HG03159 (cell line): ENCODE data around the gene MT1G.
"Not testable (repeated sequence)": the region's sequence is repeated elsewhere in the genome, so short reads cannot be mapped to it uniquely, and the experiment has no call there.

Experiments used
- ATAC-seq: cut with Tn5 transposase; IDR thresholded peaks from one replicate; pipeline ENCODE4 v1.9.1; 2021; ENCODE audit warnings: mild to moderate bottlenecking, moderate library complexity; ENCODE audit not compliant: unreplicated experiment

The MT1G gene

DNA sequence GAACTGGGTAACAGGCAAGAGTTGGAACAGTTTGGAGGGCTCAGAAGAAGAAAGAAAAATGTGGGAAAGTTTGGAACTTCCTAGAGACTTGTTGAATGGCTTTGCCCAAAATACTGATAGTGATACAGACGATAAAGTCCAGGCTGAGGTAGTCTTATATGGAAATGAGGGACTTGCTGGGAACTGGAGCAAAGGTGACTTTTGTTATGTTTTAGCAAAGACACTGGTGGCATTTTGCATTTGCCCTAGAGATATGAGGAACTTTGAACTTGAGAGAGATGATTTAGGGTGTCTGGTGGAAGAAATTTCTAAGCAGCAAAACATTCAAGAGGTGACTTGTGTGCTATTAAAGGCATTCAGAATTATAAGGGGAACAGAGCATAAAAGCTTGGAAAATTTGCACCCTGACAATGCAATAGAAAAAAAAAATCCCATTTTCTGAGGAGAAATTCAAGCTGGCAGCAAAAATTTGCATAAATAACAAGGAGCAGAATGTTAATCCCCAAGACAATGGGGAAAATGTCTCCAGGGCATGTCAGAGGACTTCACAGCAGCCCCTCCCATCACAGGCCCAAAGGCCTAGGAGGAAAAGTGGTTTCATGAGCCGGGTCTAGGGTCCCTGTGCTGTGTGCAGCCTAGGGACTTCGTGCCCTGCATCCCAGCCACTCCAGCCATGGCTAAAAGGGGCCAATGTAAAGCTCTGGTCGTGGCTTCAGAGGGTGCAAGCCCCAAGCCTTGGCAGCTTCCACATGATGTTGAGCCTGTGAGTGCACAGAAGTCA, 46.0 kb downstream of the MT1G start:
- ATAC-seq, result not testable (repeated sequence)

GRCh38 chr16:56620339-56620897, 47.4 kb downstream of the MT1G start:
- no peak for ATAC-seq

DNA sequence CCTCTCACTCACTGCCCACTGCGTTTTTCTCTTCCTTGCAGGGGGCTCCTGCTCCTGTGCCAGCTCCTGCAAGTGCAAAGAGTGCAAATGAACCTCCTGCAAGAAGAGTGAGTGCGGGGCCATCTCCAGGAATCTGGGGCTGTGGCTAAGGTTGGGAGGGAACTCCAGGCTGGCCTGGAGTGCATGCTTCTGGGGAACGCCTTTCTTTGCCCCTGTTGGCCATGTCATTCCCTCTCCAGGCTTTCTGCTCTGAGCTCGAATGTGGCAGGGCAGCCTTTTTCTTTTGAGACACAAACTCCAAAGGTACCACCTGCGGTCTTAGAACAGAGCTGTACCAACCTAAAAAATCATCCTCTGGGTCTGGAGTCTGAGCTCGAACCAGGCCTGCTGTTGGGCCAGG, 49.7 kb downstream of the MT1G start:
- ATAC-seq, result no peak

DNA sequence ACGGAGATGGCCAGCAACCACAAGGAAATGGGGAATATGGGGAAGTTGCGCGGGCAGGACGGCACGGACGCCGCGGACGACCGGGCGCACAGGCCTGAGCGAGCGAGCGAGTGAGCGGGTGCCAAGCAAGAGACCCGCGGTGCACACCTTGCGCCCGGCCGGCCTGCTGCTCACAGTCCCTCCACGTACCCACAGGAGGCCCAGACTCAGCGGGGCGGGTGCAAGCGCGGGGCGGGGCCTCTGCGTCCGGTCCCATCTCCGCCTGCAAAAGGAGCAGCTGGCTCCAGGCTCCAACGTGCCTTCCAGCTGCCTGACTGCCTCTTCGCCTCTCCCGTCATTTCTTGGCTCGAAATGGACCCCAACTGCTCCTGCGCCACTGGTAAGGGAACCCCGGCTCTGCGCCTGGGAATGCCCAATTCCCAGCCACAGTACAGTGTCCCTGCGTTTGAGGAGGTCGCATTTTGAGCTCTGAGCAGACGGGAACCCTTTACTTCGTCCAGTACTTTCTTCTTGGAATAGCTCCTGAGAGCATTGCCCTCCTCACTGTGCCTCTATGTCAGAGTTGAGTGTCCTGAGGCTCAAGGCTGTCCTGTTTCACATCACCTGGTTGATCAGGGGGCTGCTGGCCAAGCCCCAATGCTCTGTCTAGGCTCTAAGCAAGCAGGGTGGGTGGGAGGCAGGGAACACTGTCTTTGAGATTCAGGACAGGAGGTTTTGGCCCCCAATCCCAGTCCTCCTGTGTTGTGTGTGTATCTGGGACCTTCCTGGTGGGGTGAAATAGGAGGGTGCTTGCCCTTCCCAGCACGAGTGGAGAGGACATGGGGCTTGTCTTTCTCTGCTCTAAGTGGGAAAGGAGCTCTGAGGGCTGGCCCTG, 50.4 kb downstream of the MT1G start:
- ATAC-seq, result no peak
